T-helper 2 cell (primary cell): ENCODE measurements around the gene PHIP.

Source experiments
- DNase-seq, 5 experiments: peaks; one replicate each; pipeline versions ENCODE4 v3.0.0 to v3.0.0-alpha.2; 2012 to 2022

The PHIP gene

DNA sequence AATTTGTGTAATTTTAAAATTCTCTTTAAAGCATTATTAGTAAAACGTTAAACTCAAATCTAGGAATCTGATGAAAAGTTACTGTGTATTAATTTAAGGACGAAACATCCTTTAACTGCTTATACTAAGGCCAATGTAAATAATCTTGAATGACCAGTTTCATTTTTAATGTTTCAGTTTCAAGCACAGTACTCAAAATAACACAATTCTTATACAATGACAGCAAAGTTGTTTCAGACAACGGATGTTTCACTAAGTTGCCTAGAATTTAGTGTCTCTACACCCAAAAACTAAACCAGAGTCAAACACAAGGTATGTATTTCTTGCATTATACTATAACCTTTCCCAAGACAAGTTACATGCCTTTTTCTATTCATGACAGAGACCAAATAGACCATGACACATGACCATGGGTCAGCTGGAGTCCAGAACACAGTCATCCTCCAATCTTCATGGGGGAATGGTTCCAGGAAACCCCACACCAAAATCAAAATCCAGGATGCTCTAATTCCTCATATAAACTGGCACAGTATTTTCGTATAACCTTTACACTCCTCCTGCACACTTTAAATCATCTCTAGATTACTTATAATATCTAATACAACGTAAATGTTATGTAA lies 7.7 kb downstream of the PHIP start:
- DNase-seq = no peak

DNA sequence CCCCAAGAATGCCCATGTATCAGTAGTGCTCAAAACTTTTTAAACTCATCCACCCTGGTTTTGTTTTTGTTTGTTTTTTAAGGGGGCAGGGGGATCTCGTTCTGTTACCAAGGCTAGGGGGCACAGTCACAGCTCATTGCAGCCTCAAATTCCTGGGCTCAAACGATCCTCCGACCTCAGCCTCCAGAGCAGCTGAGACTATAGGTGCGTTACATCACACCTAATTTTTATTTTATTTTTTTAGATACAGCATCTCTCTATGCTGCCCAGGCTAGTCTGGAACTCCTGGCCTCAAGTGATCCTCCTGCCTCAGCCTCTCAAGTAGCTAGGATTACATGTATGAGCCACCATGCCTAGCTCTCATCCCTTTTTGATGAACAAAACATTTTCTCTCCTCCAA lies 11.2 kb downstream of the PHIP start:
- no peak for DNase-seq

DNA sequence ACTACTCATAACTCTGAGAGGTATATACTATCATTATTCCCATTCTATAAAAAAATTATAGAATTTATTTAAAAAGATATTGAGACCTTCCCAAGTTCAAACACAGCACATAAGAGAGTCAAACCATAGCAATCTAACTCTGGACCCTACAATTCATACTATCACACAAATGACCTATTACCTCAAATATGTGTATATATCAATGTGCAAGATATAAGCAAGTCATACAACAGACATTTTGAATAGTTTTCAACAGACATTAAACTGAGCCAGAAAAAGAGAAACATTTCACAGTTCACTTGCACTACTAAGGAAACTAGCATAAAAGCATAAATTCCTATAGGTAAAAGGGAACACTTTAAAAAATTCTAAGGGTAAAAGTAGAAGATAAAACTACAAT lies 11.7 kb downstream of the PHIP start:
- DNase-seq = no peak

DNA sequence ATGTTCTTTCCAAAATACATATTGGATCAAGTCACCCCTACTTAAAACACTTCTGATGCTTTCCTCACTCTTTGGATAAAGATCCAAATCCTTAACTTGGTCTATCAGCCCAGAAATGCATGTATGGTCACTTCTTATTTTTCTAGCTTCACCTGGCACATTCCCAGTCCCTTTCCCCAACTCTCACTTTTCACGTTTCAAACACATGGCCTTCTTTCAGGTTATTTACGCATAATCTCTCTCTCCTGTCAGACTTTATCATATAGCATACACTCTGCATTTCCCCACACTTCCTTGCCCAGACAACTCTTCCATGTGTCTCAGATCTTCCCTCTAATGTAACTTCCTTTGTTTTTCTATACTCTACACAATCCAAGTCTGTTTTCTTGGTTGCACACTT lies 12.8 kb downstream of the PHIP start:
- DNase-seq = no peak

DNA sequence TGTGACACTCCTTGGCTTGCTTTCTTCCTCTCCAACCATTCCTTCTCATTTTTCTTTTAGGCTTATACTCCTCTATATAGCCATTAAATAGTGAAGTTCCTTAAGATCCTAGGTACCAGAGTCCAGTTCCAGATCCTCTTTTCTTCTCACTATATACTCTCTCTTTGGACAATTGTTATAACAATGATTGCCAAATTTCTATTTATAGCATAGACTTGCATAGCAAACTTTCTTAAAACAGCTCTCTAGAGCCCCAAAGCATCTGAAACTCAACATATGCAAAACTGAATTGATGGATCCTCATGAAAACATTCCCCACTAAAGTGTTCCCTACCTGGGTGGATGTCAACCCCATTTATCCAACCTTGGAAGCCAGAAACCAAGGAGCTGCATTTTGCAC lies 13.4 kb downstream of the PHIP start:
- DNase-seq = no peak

DNA sequence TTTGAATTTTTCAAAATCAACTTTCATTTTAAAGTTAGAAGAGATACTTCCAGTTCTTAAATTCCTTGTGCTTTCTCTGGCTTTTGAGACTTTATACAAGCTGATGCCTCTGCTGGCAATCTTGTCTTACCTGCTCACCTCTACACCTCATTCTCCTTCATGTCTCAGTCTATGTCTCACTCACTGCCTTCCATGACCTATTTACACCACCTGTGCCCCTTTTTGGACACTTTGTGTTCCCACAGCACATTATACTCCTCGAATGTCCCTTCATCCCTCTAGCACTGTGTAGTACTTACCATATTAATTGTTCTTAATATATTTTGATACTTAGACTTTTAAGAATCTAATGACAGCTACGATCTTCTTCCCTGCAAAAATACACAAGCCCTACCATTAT lies 15.3 kb downstream of the PHIP start:
- no peak for DNase-seq

DNA sequence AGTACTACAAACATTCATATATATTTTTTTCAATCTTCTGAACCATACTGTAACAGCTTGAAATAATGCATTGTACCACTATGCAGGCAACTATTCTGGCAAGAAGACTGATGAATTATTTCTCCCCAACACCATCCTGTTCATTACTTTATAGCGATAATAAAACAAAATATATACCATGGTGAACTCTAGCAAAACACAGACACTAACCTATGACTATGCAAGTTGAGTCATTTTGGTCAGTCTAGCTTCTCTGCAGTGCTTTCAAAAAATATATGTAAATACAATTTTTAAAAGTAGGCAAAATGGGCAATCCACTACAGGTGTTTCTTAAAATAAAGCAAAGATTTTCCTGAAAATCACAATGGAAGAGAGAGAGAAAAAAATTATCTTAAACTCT lies 20.3 kb downstream of the PHIP start:
- no peak for DNase-seq

DNA sequence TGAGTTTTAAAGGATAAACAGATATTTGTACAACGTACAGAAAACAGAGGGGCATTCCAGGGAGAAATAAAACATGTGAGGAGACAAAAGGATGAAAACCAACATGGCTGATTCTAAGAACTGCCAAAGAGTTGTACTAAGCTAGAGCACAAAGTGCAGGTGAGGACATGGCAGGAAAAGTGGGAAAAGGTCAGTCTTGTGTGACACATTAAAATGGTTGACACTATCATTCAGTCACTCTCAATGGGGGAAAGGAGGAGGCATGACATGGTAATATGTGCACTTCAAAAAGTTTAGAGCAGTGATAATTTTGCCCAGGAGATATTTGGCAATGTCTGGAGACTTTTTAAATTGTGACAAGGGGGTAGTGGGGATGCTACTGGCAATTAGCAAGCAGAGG lies 21.8 kb downstream of the PHIP start:
- DNase-seq = no peak

DNA sequence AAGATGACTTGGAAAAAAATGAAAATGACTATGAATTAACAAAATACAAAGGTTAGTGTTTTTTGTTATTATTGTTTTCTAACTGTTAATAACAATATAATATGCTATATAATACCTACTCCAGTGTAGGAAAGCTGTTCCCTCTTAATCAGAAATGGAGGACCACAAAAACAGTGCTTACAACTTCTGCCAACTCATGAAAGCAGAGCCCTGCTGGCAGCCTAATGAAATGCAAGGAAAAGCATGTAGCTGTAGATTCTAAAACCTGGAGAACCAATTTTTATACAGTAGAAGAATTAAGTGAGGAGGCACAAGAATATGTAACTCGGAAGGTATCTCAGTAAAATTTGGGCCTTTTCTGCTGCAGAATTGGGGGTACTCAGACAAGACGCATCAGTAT lies 29.4 kb downstream of the PHIP start:
- peak in 2 of 5 experiments; percentile 1 to 23 for DNase-seq

DNA sequence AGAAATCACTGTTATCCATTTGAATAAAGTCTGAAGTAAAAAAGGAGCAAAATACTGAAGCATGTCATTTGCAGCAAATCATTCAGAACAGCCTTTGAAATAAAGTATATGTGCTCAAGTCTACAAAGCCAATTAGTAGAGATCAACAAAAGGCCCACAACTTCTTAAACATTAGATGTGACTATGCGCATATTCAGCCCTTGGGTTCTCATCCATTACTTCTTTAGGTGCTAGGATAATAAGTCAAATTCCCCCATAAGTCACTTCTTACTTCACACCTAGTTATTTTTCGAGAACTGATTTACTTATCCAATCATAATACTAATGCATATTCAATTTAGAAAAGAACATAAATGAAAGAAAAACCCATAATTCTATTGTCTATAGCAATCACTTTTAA lies 31.0 kb downstream of the PHIP start:
- DNase-seq = no peak

DNA sequence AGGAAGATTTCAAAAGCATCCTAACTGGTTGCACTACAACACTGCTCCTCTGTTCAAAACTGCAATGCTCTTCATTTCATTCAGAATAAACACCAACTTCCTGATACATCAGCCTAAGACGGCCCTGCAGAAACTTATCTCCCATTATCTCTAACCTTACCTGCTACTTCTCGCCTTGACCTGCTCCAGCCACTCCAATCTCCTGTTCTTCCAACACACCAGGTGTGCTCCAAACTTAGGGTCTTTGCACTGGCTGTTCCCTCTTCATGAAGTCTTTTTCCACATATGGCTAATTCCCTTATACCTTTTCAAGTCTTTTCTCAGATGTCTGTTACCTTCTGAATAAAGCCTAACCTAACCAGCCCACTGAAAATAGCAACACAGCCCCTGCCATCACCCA lies 32.1 kb downstream of the PHIP start:
- DNase-seq = peak in 1 of 5 experiments; percentile 23

DNA sequence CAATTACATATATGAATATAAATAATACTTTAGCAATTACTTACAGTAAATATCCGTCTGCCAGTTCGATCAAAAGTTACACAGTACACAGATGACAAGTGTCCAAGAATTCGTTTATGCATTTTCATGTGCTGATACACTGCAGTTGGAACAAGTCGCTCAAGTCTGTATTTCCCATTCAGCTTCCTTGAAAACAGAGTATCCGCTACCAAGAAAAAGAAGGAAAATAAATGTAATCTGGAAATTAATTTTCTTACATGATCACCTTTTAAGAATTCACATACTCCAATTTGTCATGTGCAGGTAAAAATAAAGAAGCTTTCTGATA lies 35.3 kb downstream of the PHIP start:
- DNase-seq = no peak

DNA sequence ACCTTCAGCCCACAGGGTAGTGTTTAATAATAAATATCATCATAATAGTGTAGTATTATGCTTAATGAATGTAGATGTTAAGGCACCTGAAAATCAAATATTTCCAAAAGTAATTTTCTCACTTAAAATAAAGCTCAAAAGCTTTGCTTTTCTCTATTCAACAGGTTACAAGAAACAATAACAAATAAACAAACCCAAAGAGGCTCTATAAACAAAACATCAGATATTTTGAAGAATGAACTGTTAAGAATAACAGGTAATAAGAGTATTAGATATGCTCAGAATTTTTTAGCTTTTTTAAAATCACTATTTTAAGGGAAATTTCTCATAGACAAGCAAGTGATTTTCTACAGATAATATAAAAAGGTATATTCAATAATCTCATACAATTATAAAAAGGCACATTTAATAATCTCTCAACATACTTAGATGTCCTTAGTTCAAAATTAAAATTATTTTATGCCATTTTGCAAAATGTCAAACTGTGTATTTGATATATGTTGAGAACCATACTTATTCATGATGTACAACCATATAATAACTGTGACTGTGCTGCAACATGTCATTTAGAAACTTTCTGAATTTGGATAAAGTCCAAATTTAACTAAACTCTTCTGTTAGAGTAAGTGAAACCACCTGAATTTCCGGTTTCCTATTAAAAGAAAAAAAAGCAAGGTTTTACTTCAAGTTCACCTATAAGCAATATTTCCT lies 35.8 kb downstream of the PHIP start:
- DNase-seq = peak in 1 of 5 experiments; percentile 67

DNA sequence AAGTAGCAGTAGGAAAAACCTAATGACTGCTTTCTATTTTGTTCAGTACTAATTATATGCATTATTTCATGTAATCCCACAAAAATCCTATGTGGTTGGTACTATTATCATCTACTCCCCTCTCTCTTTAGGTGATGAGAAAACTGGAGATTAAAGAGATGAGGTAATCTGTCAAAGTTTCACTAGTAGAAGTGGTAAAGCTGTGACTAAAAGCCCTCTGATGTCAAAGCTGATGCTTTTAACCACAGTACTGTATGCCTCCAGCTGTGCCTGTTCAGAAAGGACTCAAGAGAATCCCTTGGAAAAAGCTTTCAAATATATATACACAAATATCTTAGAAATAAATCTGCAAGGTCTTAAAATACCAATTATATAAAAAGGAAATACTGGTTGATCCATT lies 38.0 kb downstream of the PHIP start:
- peak in 1 of 5 experiments; percentile 70 for DNase-seq

DNA sequence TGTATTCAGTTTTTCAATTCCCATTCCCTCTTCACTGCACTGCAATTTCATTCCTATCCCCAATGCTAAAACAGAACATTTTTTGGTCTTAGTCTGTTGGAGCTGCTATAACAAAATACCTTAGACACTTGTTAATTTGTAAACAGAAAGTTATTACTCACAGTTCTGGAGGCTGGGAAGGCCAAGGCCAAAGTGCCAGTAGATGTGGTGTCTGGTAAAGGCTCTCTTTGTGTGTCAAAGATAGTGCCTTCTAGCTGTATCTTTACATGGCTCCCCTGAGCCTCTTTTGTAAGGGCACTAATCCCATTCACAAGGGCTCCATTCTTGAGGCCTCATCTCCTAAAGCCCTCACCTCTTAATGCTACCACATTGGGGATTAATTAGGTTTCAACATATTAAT lies 40.0 kb downstream of the PHIP start:
- no peak for DNase-seq

DNA sequence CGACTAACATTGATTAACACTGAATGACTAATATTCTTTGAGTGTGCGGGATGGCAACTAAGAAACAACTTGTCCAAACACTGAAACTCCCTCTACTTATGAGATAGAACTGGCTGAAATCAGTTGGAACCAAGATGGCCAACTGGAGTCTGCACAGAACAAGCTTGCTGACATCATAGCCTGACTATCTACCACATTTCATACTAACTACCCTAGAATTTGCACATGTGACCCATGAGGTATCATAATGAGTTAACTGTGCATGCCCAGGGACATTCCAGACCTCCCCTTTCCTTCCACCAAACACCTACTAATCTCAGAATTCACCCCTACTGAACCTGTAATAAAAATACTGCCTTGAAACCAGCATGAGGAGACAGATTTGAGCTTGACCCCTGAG lies 43.2 kb downstream of the PHIP start:
- DNase-seq = peak in 1 of 5 experiments; percentile 19

DNA sequence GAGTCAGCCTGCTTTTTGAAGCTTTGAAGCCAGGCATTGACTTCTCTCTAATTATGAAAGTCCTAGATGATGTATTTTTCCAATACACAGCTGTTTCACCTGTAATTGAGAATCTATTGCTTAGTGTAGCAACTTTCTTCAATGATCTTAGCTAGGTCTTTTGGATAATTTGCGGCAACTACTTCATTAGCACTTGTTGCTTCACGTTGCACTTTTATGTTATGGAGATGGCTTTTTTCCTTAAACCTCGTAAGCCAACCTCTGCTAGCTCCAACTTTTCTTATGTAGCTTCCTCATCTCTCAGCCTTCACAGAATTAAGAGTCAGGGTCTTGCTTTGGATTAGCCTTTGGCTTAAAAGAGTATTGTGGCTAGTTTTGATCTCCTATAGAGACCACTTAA lies 44.8 kb downstream of the PHIP start:
- no peak for DNase-seq

DNA sequence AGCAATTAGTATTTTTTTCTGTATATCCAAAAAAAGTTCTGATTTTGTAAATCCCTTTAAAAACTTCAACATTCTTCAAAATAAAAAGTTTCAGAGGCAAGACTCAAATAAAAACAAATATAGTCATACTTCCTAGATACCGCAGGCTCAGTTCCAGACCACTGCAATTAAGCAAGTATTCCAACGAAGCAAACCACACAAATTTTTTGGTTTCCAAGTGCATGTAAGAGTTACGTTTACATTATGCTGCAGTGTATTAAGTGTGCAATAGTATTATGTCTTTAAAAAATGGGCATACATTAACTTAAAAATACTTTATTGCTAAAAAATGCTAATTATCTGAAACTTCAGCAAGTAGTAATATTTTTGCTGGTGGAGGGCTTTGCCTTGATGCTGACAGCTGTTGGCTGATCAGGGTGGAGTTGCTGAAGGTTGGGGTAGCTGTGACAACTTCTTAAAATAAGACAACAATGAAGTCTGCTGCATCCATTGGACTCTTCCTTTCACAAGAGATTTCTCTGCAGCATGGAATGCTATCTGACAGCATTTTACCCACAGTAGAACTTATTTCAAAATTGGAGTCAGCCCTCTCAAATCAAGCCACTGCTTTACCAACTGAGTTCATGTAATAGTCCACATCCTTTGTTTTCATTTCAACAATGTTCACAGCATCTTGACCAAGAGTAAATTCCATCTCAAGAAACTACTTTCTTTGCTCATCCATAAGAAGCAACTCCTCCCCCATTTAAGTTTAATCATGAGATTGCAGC lies 46.0 kb downstream of the PHIP start:
- no peak for DNase-seq

DNA sequence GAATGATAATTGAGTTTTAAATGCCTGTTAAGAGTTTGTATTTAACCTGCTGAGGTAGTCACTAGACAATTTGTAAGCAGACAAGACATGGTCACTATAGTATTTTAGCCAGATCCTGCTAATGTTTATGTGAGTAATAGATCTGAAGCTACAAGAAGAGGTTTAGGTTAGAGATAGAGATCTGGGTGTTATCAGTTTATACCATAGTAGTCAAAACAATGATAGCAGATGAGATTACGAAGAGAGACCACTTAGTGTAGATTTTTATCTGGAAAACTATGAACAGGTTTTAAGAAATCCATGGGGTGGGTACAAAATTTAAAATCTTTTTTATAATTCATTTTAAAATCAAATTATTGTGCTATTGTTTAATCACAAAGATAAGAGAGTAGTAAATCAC lies 47.5 kb downstream of the PHIP start:
- DNase-seq = peak in 1 of 5 experiments; percentile 40

DNA sequence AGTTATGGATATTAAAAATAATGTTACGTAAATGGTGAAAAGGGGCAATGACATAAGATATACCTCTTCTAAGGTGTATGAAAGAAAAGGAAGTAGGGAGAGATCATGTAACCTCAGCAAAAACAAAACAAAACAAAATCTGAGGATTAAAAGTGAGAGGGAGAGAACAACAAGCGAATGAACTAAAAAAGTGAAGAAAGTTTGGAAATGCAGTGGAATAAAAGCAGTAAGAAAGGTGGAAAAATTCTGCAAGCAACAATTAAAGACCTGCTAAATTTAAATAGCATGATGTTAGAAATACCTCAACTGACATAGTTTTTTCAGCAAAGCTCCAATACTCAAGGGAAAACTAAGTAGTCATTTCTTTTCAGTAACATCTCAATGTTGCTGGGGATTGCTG lies 48.0 kb downstream of the PHIP start:
- no peak for DNase-seq

DNA sequence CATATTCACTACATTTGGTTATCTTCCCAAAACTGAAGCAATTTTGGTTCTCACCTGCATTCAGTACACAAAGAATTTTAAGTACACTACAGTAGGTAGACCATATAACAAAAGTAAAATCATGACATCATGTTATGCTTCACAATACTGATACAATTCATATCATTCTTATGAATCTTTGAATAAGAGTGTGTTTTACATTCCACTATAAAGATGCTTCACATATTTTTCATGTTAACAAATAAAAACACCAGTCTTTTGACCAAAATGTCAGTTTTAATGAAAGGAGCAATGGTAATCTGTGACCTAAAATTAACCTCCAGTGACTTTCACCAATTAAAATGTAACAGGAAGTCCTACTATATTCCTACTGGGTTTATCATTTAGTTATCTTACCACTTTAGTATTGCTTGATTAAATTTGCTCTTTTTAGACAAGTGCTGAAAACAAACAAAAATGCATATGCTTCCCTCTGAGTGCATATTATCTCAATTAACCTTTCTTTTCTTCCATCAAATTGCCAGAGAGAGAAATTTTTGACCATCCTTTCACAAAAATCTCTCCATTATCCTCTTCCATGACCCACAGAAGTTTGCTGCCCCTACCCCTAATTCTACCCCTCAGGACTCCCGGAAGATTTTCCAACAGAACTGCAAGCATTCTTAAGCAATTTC lies 49.3 kb downstream of the PHIP start:
- no peak for DNase-seq

DNA sequence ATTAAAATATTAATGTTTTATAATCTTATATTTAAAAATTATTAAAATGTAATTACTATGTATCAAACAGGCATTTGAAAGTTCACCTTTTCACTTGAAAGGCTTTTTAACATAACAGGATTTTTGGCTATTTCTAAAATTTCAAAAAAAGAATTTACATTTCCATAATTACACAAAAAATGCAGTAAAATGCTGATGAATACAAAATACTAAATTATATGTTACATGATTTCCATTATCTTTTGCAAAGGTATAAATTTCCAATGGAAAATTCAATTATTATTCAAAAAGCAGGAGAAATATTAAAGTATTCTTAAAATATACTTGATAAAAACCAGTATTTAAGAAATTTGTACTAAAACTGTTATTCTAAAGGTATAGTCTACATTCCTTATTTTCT lies 66.1 kb downstream of the PHIP start:
- no peak for DNase-seq

DNA sequence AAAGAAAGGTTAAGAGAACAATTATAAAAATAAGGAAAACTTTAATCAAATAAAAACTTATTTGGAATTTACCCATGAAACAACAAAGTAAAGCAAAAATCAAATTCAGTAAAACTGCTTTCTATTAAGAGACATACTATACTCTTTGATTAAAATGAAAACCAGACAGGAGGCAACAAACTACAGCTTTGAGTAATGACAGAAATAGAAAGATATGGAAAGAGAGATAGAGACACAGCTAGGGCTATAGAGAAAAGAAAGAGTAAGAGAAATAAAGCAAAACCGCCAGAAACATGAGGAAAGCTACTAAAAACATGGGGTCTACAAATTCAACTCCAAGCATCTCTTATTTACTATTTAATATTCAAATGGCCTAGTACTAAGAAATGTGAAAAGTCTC lies 67.6 kb downstream of the PHIP start:
- DNase-seq = peak in 1 of 5 experiments; percentile 8

DNA sequence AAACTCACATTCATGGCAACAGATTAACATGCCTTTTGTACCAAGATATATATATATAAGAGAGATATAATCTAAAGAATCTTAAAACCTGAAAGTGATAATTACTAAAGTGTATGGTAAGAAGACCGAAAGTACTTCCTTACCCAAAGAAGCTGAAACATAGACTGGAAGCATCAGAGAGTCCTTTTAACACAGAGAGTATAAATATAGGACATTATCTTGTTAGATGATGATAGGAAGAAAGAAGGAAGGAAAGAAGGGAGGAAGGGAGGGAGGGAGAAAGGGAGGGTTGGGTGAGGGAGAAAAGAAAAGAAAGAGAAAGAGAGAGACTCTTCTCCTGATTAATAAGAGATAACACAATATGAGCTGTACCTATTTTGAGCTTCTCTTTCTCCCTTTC lies 68.2 kb downstream of the PHIP start:
- DNase-seq = no peak
